Neural crest cell (in vitro differentiated cells): Measurements from ENCODE around the gene TNFSF4. TPM values are rescaled to one million over a fixed set of nuclear protein-coding genes. Genes with fewer than 3 reads are reported as not detected.

Source experiments
- DNase-seq: peaks from one replicate; pipeline ENCODE4 v3.0.0; 2021; ENCODE audit warnings: low read depth, mixed read lengths, low spot score
- H3K27ac Mint-ChIP-seq: one replicate; pipeline ENCODE4 v1.8.0; 2021; ENCODE audit warnings: mild to moderate bottlenecking, mixed read lengths; ENCODE audit not compliant: unreplicated experiment
- H3K27me3 Mint-ChIP-seq: 2 replicates; pipeline ENCODE4 v1.8.0; 2021; ENCODE audit warnings: low read depth, mild to moderate bottlenecking, mixed read lengths
- H3K36me3 Mint-ChIP-seq: 2 replicates; pipeline ENCODE4 v1.8.0; 2021; ENCODE audit warnings: low read depth, mild to moderate bottlenecking, mixed read lengths
- H3K4me1 Mint-ChIP-seq: 2 replicates; pipeline ENCODE4 v1.8.0; 2021; ENCODE audit warnings: mixed read lengths
- H3K4me3 Mint-ChIP-seq: one replicate; pipeline ENCODE4 v1.8.0; 2021; ENCODE audit warnings: mild to moderate bottlenecking, mixed read lengths
- H3K9me3 Mint-ChIP-seq: 2 replicates; pipeline ENCODE4 v1.8.0; 2021; ENCODE audit warnings: mixed read lengths
- CTCF ChIP-seq: fragments of 200-600 bp; sonication (generic); conservative IDR thresholded peaks from 2 replicates; pipeline ENCODE4 v1.5.0; 2021; ENCODE audit warnings: antibody characterized with exemption, mild to moderate bottlenecking
- total RNA-seq: library from RNA; stranded (reverse); gene quantifications from 2 replicates; pipeline ENCODE4 v1.2.1, GENCODE V29; 2021

The TNFSF4 gene
- total RNA-seq, 1 donor from 2014 or later: 1.1 TPM

- Mint-ChIP-seq H3K4me3 (no peak overlapping the region), H3K27ac (no peak overlapping the region), H3K36me3 (peaks cover 8% of the 10 kb centered on the region), H3K27me3 (no peaks in the 10 kb centered on the region), H3K9me3 (peaks cover 19% of the 10 kb centered on the region), H3K4me1 (no peaks in the 10 kb centered on the region)
- DNase-seq: no peak
- no peak for TF ChIP-seq CTCF
Observed at GRCh38 chr1:173245892-173246291, 38.8 kb upstream of the TNFSF4 start.

- H3K36me3 Mint-ChIP-seq: peaks cover 8% of the 10 kb centered on the region
- H3K9me3 Mint-ChIP-seq: peaks cover 21% of the 10 kb centered on the region
- H3K4me1 Mint-ChIP-seq: no peaks in the 10 kb centered on the region
- TF ChIP-seq CTCF: no peak
- DNase-seq: no peak
- no peak overlapping the region for H3K4me3 Mint-ChIP-seq
- no peaks in the 10 kb centered on the region for H3K27me3 Mint-ChIP-seq
- H3K27ac Mint-ChIP-seq: no peak overlapping the region
Observed at GRCh38 chr1:173243300-173243699, 36.2 kb upstream of the TNFSF4 start.

- no peak for DNase-seq
- H3K27ac Mint-ChIP-seq: no peak overlapping the region
- peaks cover 8% of the 10 kb centered on the region for H3K36me3 Mint-ChIP-seq
- H3K9me3 Mint-ChIP-seq: peaks cover 21% of the 10 kb centered on the region
- H3K4me1 Mint-ChIP-seq: no peaks in the 10 kb centered on the region
- H3K4me3 Mint-ChIP-seq: no peak overlapping the region
- no peak for TF ChIP-seq CTCF
- H3K27me3 Mint-ChIP-seq: no peaks in the 10 kb centered on the region
Observed at GRCh38 chr1:173241528-173242347, 34.6 kb upstream of the TNFSF4 start.

GRCh38 chr1:173240609-173241008 lies 33.5 kb upstream of the TNFSF4 start:
- H3K9me3 Mint-ChIP-seq: peaks cover 24% of the 10 kb centered on the region
- no peaks in the 10 kb centered on the region for H3K4me1 Mint-ChIP-seq
- no peak for TF ChIP-seq CTCF
- H3K36me3 Mint-ChIP-seq: peaks cover 8% of the 10 kb centered on the region
- no peak for DNase-seq
- H3K27me3 Mint-ChIP-seq: no peaks in the 10 kb centered on the region
- H3K27ac Mint-ChIP-seq: no peak overlapping the region
- H3K4me3 Mint-ChIP-seq: no peak overlapping the region

GRCh38 chr1:173239058-173239457 lies 31.9 kb upstream of the TNFSF4 start:
- H3K9me3 Mint-ChIP-seq: peaks cover 22% of the 10 kb centered on the region
- no peak for DNase-seq
- no peaks in the 10 kb centered on the region for H3K4me1 Mint-ChIP-seq
- no peak overlapping the region for H3K4me3 Mint-ChIP-seq
- no peaks in the 10 kb centered on the region for H3K27me3 Mint-ChIP-seq
- TF ChIP-seq CTCF: no peak
- no peak overlapping the region for H3K27ac Mint-ChIP-seq
- peaks cover 8% of the 10 kb centered on the region for H3K36me3 Mint-ChIP-seq
